Measurements from ENCODE around the gene ERCC5. TPM values are rescaled to one million over a fixed set of nuclear protein-coding genes. Genes with fewer than 3 reads are reported as not detected.

The ERCC5 gene
- total and polyA plus RNA-seq, 2 of the 8 experiments (the other 6 are each of a cell fraction or from before 2014, with no cell fraction given): 3.8 to 24.4 TPM

DNA sequence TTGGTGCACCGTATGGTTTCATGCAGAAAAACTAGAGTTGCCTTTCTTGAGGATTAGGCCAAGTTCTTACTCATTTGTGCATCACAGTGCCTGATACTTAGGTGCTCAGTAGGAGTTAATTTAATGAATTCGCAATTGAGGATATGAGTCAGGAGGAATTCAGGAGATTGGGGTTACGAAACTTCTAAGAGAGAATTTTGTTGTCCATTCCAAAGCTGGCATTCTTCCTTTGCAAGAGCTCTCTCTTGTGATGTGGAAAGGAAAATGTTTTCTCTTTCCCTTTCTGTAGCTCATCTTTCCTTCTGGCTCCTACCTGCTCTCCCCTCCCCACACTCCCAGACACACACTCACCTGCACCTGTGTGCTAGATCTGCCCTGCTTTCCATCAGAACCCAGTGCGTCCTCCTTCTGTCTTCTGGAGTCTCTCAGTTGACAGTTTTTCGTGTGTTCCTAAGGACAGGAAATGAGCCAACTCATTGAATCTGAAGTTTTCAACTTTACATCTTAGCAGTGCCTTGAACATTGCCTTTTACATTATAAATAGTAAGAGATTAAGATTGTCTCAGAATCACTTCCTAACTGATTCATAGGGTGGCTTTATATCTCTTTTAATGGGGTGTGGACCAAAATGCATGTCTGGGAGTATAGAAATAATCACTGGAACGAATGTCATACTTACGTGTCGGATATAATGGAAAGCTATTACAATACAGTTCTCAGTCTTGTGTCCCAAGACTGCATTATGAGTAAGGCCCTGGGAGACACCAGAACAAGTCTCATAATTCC is 19.7 kb upstream of the ERCC5 start:
- H2BK20ac ChIP-seq (ENCODE audit: low read length): no peak overlapping the region
- H3K23ac ChIP-seq (ENCODE audit: insufficient read length): no peak overlapping the region
- no peak overlapping the region for H3K4me3 ChIP-seq (ENCODE audit: extremely low read depth in 1 of 4, insufficient read depth in 2 of 4, low read depth in 3 of 4, low read length in 4 of 4)
- H3K56ac ChIP-seq (replicated peaks; ENCODE audit: insufficient read length, low read depth, low read length): no peak overlapping the region
- WGBS, 2 experiments (ENCODE audit: extremely low coverage in 1 of 2, insufficient coverage in 1 of 2, insufficient read length in 1 of 2, insufficient replicate concordance in 2 of 2, low coverage in 1 of 2, low lambda C conversion rate in 2 of 2, missing lambda C conversion rate in 1 of 2): 79% methylated on average over 8 of the region's 8 CpGs; no CpG with 5 or more reads in 1 of the 2 experiments
- no peaks in the 10 kb centered on the region for H4K20me1 ChIP-seq (replicated peaks in 1 of 2; ENCODE audit: control insufficient read depth in 1 of 2, insufficient read depth in 2 of 2, low read length in 2 of 2)
- no peak overlapping the region for H4K5ac ChIP-seq (ENCODE audit: insufficient read length, low read depth, low read length)
- ChIA-PET CTCF (ENCODE audit: partially characterized antibody) (interaction anchor here (0.6 to 0.9 kb wide), 3 partner anchors 245 to 1370 kb away, joined by 3 read pairs; no protein-coding TSS in a partner anchor), POLR2A (ENCODE audit: partially characterized antibody) (interaction anchor here (0.7 kb wide), 1 partner anchor 24 kb away, joined by 3 read pairs; no protein-coding TSS in a partner anchor)
- no peak overlapping the region for H3K9ac ChIP-seq (replicated peaks in 1 of 4; ENCODE audit: extremely low read depth in 1 of 4, low read depth in 3 of 4, low read length in 3 of 4)
- no peak overlapping the region for H2BK15ac ChIP-seq (ENCODE audit: low read length)
- no peak overlapping the region for H4K91ac ChIP-seq (replicated peaks; ENCODE audit: insufficient read length, low read length)
- H3K4ac ChIP-seq (replicated peaks; ENCODE audit: insufficient read length, low read depth, low read length): no peak overlapping the region
- TF ChIP-seq JUND (IDR thresholded peaks at IDR 0.05; ENCODE audit: low read length) (no peak), CEBPB (IDR thresholded peaks at IDR 0.05; ENCODE audit: low read depth, low read length) (peak; percentile 31; the same call in 1 of the 2 replicates)
- H3K4me1 ChIP-seq (replicated peaks in 1 of 4; ENCODE audit: control insufficient read depth in 3 of 4, insufficient read depth in 4 of 4, low read length in 3 of 4): peaks cover 0 to 4% (median 2%) of the 10 kb centered on the region in 4 experiments; a peak in 3 of 7 replicates
- H3K23me2 ChIP-seq (ENCODE audit: low read depth, low read length): no peaks in the 10 kb centered on the region
- no peaks in the 10 kb centered on the region for H3K27me3 ChIP-seq (replicated peaks in 1 of 4; ENCODE audit: control insufficient read depth in 3 of 4, extremely low read depth in 1 of 4, insufficient read depth in 3 of 4, low read length in 3 of 4)
- H3K9me3 ChIP-seq (ENCODE audit: insufficient read depth in 2 of 2, low read depth in 1 of 2, low read length in 1 of 2): no peaks in the 10 kb centered on the region
- H2BK12ac ChIP-seq (ENCODE audit: low read depth, low read length): peak overlapping the region; percentile 6; the same call in 1 of the 2 replicates
- H3K4me2 ChIP-seq (ENCODE audit: insufficient read depth in 1 of 2, low read depth in 2 of 2, low read length in 2 of 2): 0 out of 4 replicates have a peak overlapping the region, but pooled peaks of 1 of the 2 experiments have one; percentile 40
- no peak overlapping the region for H3K27ac ChIP-seq (ENCODE audit: low read depth, low read length)
- H3K14ac ChIP-seq (ENCODE audit: insufficient read length): no peak overlapping the region
- H3K79me2 ChIP-seq (ENCODE audit: control insufficient read depth in 1 of 2, insufficient read depth in 2 of 2, low read length in 2 of 2): no peaks in the 10 kb centered on the region
- no peaks in the 10 kb centered on the region for H3K79me1 ChIP-seq (ENCODE audit: low read depth, low read length)
- H2AFZ ChIP-seq (ENCODE audit: low read length): no peak overlapping the region
- H4K8ac ChIP-seq (ENCODE audit: extremely low read depth, insufficient read depth, low read length): no peak overlapping the region
- H2BK120ac ChIP-seq (replicated peaks; ENCODE audit: low read depth, low read length): no peak overlapping the region
- no peaks in the 10 kb centered on the region; a peak in 2 of 8 replicates for H3K36me3 ChIP-seq (ENCODE audit: control insufficient read depth in 2 of 4, insufficient read depth in 4 of 4, low read length in 3 of 4)
- no peak overlapping the region for H2AK5ac ChIP-seq (ENCODE audit: low read depth, low read length)
- no peak overlapping the region for H2BK5ac ChIP-seq (ENCODE audit: low read depth, low read length)
- DNase-seq (ENCODE audit: low read depth in 1 of 2, low spot score in 2 of 2): no peak
- FAIRE-seq: peak; percentile 42
- no peak overlapping the region for H3K18ac ChIP-seq (ENCODE audit: extremely low read depth, low read length)
